Transverse colon (tissue), 4 donors: ENCODE results near the gene CYP26A1. TPM values are rescaled to one million over a fixed set of nuclear protein-coding genes. Genes with fewer than 3 reads are reported as not detected.

Source experiments
- DNase-seq: peaks from one replicate; pipeline ENCODE4 v3.0.0-alpha.2; 2019
- H3K27ac ChIP-seq, 4 donors: fragments of 200-600 bp; sonication (generic); 2 replicates each; pipeline ENCODE4 v1.5.1; 2016 to 2018; ENCODE audit warnings: inconsistent platforms in 4 of 4
- H3K27me3 ChIP-seq: fragments of 200-600 bp; sonication (generic); 2 replicates; pipeline ENCODE4 v1.5.1; 2017; ENCODE audit warnings: inconsistent platforms
- H3K36me3 ChIP-seq, 4 donors: fragments of 200-600 bp; sonication (generic); 2 replicates each; pipeline ENCODE4 v1.5.1; 2017 to 2019; ENCODE audit warnings: inconsistent platforms in 4 of 4
- H3K4me1 ChIP-seq, 4 donors: fragments of 200-600 bp; sonication (generic); 2 replicates each; pipeline ENCODE4 v1.5.1; 2017 to 2020; ENCODE audit warnings: inconsistent platforms in 4 of 4
- H3K4me3 ChIP-seq, 4 donors: fragments of 200-600 bp; sonication (generic); 1 replicate in 1 of 4; 2 replicates in 3 of 4; pipeline versions ENCODE4 v1.5.1 to v1.6.1; 2017 to 2019; ENCODE audit warnings: inconsistent platforms in 4 of 4
- H3K9me3 ChIP-seq, 2 donors: fragments of 200-600 bp; sonication (generic); 2 replicates each; pipeline ENCODE4 v1.5.1; 2017 to 2019; ENCODE audit warnings: inconsistent platforms in 2 of 2
- EP300 ChIP-seq: sonication (generic); formaldehyde crosslinking; IDR thresholded peaks from one replicate; pipeline ENCODE4 v1.6.1; 2017; ENCODE audit warnings: antibody characterized with exemption, low read depth
- POLR2A ChIP-seq: fragments of 450-650 bp; IDR thresholded peaks from one replicate; pipeline ENCODE4 v1.6.1; 2016; ENCODE audit warnings: antibody characterized with exemption, mild to moderate bottlenecking, moderate library complexity
- POLR2AphosphoS5 ChIP-seq, 3 donors: sonication (generic); formaldehyde crosslinking; IDR thresholded peaks; one replicate each; pipeline ENCODE4 v1.6.1; 2016; ENCODE audit warnings: antibody characterized with exemption in 3 of 3
- WGBS, 2 donors: methylation state at CpG; one replicate each; pipeline ENCODE4 v1.1.5; 2018; ENCODE audit warnings: low coverage in 1 of 2; 5-methylcytosine and 5-hydroxymethylcytosine counted together
- in situ Hi-C, 4 donors: fragments of 200-750 bp; cut with MboI; loops; one replicate each; pipeline versions ENCODE4 v1.15.0 to v1.15.1; 2017; ENCODE audit warnings: low sequenced_read_pairs in 3 of 4, low pct_ligation_motif_present in 1 of 4, low pct_unique_long_range_greater_than_20kb in 1 of 4
- intact Hi-C: fragments of 100-400 bp; cut with DNase I; formaldehyde crosslinking; loops from one replicate; pipeline ENCODE4 v1.15.1; 2023; ENCODE audit warnings: low total_unique reads
- total RNA-seq, 4 donors: library from RNA; depleted of rRNA; stranded (reverse); fragments of >200 nt; gene quantifications; one replicate each; pipeline ENCODE4 v1.1.0, GENCODE V29; 2016
- TF ChIP-seq, protein P1 (sequence below), 5 experiments: fragments of 200-600 bp in 3 of 5; fragments of 450-650 bp in 2 of 5; sonication (generic) in 3 of 5; IDR thresholded peaks; 1 replicate in 2 of 5; 2 replicates in 3 of 5; pipeline ENCODE4 v1.5.1; 2016 to 2017; ENCODE audit warnings: antibody characterized with exemption in 5 of 5, inconsistent platforms in 3 of 5, mild to moderate bottlenecking in 2 of 5, moderate library complexity in 1 of 5

The CYP26A1 gene
- total RNA-seq, 4 donors from 2014 or later, result not detected

GRCh38 chr10:93070378-93071176 lies 3.1 kb upstream of the CYP26A1 start:
- DNase-seq, result no peak
- H3K36me3 ChIP-seq, result no peaks in the 10 kb centered on the region
- TF ChIP-seq POLR2A (no peak), POLR2AphosphoS5 (IDR thresholded peaks at IDR 0.05) (no peak)
- H3K4me1 ChIP-seq, result peaks cover 17 to 50% (median 34%) of the 10 kb centered on the region in 4 donors
- H3K9me3 ChIP-seq, result no peaks in the 10 kb centered on the region
- intact Hi-C loops, result no loop called here
- 66 to 68% methylated on average over 4 to 5 of the region's 5 CpGs for WGBS, 2 donors
- no peak overlapping the region for H3K4me3 ChIP-seq
- no peak overlapping the region for H3K27ac ChIP-seq
- in situ Hi-C loops, result no loop called here
- peaks cover 100% of the 10 kb centered on the region for H3K27me3 ChIP-seq

- 70 to 71% methylated on average over 4 to 7 of the region's 7 CpGs for WGBS, 2 donors
- peaks cover 17 to 47% (median 34%) of the 10 kb centered on the region in 4 donors for H3K4me1 ChIP-seq
- no peaks in the 10 kb centered on the region for H3K9me3 ChIP-seq
- no peak overlapping the region for H3K4me3 ChIP-seq
- intact Hi-C loops, result no loop called here
- no peak overlapping the region for H3K27ac ChIP-seq
- peaks cover 100% of the 10 kb centered on the region for H3K27me3 ChIP-seq
- TF ChIP-seq, protein P1, sequence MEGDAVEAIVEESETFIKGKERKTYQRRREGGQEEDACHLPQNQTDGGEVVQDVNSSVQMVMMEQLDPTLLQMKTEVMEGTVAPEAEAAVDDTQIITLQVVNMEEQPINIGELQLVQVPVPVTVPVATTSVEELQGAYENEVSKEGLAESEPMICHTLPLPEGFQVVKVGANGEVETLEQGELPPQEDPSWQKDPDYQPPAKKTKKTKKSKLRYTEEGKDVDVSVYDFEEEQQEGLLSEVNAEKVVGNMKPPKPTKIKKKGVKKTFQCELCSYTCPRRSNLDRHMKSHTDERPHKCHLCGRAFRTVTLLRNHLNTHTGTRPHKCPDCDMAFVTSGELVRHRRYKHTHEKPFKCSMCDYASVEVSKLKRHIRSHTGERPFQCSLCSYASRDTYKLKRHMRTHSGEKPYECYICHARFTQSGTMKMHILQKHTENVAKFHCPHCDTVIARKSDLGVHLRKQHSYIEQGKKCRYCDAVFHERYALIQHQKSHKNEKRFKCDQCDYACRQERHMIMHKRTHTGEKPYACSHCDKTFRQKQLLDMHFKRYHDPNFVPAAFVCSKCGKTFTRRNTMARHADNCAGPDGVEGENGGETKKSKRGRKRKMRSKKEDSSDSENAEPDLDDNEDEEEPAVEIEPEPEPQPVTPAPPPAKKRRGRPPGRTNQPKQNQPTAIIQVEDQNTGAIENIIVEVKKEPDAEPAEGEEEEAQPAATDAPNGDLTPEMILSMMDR (IDR thresholded peaks at IDR 0.05), result no peak
- no peak for TF ChIP-seq EP300
- TF ChIP-seq POLR2AphosphoS5 (IDR thresholded peaks at IDR 0.05), result no peak
- TF ChIP-seq POLR2A, result no peak
- no peaks in the 10 kb centered on the region for H3K36me3 ChIP-seq
- DNase-seq, result no peak
- in situ Hi-C loops, result no loop called here
These were observed 2.6 kb upstream of the CYP26A1 start for GRCh38 chr10:93071177-93071472.

- intact Hi-C loops (no loop called here), in situ Hi-C loops (no loop called here)
- DNase-seq, result peak; percentile 29
- Histone ChIP-seq H3K27ac (no peak overlapping the region), H3K9me3 (no peaks in the 10 kb centered on the region), H3K36me3 (no peaks in the 10 kb centered on the region), H3K4me1 (peaks cover 17 to 47% (median 34%) of the 10 kb centered on the region in 4 donors), H3K4me3 (peak overlapping the region in 3 of 4 donors; percentile 16 to 47 (median 32)), H3K27me3 (peaks cover 100% of the 10 kb centered on the region)
- WGBS, 2 donors, result 0 to 3% methylated on average over 1 to 37 of the region's 37 CpGs
- no peak for TF ChIP-seq POLR2A
- no peak for TF ChIP-seq EP300
- TF ChIP-seq POLR2AphosphoS5 (IDR thresholded peaks at IDR 0.05), result no peak
- TF ChIP-seq, protein P1 (IDR thresholded peaks at IDR 0.05), result no peak
These were observed 1.9 kb upstream of the CYP26A1 start for GRCh38 chr10:93071674-93072224.

DNA sequence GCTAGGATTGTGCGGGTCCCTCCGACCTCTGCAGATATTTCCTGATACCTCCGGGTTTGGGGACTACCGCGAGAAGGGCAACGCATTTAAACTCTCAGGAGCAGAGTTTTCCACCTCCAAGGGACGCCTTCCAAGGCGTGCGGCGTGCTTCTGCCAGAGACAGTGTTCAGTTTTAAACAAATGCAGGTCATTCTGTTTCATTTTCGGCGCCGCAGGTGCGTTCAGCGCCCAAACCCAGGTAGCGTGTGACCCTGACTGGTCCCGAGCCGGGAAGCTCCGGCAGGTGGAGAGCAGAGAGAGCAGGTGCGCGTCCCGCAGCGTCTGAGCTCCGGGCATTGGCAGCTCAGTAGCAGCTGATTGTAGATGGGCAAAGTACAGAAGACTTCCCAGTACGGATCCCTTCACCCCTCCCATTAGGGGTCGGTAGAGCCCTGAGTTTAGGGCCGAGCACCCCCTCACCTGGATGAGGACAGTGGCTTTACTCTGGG lies 1.4 kb upstream of the CYP26A1 start:
- TF ChIP-seq, protein P1 (IDR thresholded peaks at IDR 0.05), result no peak
- TF ChIP-seq EP300 (no peak), POLR2AphosphoS5 (IDR thresholded peaks at IDR 0.05) (no peak), POLR2A (no peak)
- Histone ChIP-seq H3K4me3 (peak overlapping the region in 3 of 4 donors; percentile 16 to 47 (median 32)), H3K9me3 (no peaks in the 10 kb centered on the region), H3K36me3 (no peaks in the 10 kb centered on the region), H3K27me3 (peaks cover 100% of the 10 kb centered on the region), H3K4me1 (peaks cover 17 to 47% (median 34%) of the 10 kb centered on the region in 4 donors), H3K27ac (no peak overlapping the region)
- intact Hi-C loops, result no loop called here
- 3% methylated on average over 22 of the region's 27 CpGs; no CpG with 5 or more reads in 1 of the 2 donors for WGBS, 2 donors
- no peak for DNase-seq
- in situ Hi-C loops, result no loop called here
